Hematopoietic multipotent progenitor cell treated with erythropoietin and hydrocortisone succinate and interleukin-3 and kit ligand, for 8 days (in vitro differentiated cells): ENCODE measurements around the gene CERS5.
A peak's percentile ranks its signal among the peaks of the same experiment; 100 is the strongest.

Source experiments
- DNase-seq: peaks from one replicate; pipeline ENCODE4 v3.0.0-alpha.2; 2015

Gene CERS5

GRCh38 chr12:50167049-50167828, at the start of gene CERS5:
Gene CERS5 (minus strand): TSS chr12:50167369. CDS start chr12:50167297, 72 bp downstream.
- peak; percentile 98 for DNase-seq

GRCh38 chr12:50215033-50215432, 47.9 kb upstream of the CERS5 start:
- DNase-seq, result no peak

GRCh38 chr12:50214018-50214417, 46.8 kb upstream of the CERS5 start:
- no peak for DNase-seq

- DNase-seq, result no peak
These were observed 46.3 kb upstream of the CERS5 start for GRCh38 chr12:50213439-50213838.

GRCh38 chr12:50212071-50212467, 44.9 kb upstream of the CERS5 start:
- DNase-seq, result no peak

- no peak for DNase-seq
These were observed 44.4 kb upstream of the CERS5 start for GRCh38 chr12:50211392-50212070.

- DNase-seq, result no peak
These were observed 40.3 kb upstream of the CERS5 start for GRCh38 chr12:50207424-50207823.

GRCh38 chr12:50205648-50206047, 38.5 kb upstream of the CERS5 start:
- DNase-seq, result no peak

- no peak for DNase-seq
These were observed 36.5 kb upstream of the CERS5 start for GRCh38 chr12:50203691-50204090.

GRCh38 chr12:50201987-50202521, 34.9 kb upstream of the CERS5 start:
- DNase-seq, result no peak

GRCh38 chr12:50200552-50201273, 33.5 kb upstream of the CERS5 start:
- no peak for DNase-seq

GRCh38 chr12:50198829-50199228, 31.7 kb upstream of the CERS5 start:
- no peak for DNase-seq

- DNase-seq, result no peak
These were observed 30.1 kb upstream of the CERS5 start for GRCh38 chr12:50197297-50197727.

- DNase-seq, result no peak
These were observed 29.4 kb upstream of the CERS5 start for GRCh38 chr12:50196537-50196936.

- DNase-seq, result no peak
These were observed 28.7 kb upstream of the CERS5 start for GRCh38 chr12:50195832-50196231.

GRCh38 chr12:50192908-50193307, 25.7 kb upstream of the CERS5 start:
- DNase-seq, result no peak

- no peak for DNase-seq
These were observed 25.1 kb upstream of the CERS5 start for GRCh38 chr12:50192236-50192635.

- DNase-seq, result no peak
These were observed 23.7 kb upstream of the CERS5 start for GRCh38 chr12:50190859-50191258.

- no peak for DNase-seq
These were observed 21.9 kb upstream of the CERS5 start for GRCh38 chr12:50188875-50189575.

GRCh38 chr12:50188241-50188781, 21.1 kb upstream of the CERS5 start:
- no peak for DNase-seq

GRCh38 chr12:50187084-50187900, 20.1 kb upstream of the CERS5 start:
- DNase-seq, result no peak

- DNase-seq, result no peak
These were observed 19.5 kb upstream of the CERS5 start for GRCh38 chr12:50186681-50187080.
